ENCODE results near the gene E2F1.

E2F1 gene

GRCh38 chr20:33687370-33687915, 1.3 kb upstream of the E2F1 start:
- DNase-seq (ENCODE audit: low read depth) = no peak

- no peak for DNase-seq (ENCODE audit: low read depth)
Measured at GRCh38 chr20:33686984-33687366, 790 bp upstream of the E2F1 start.

DNA sequence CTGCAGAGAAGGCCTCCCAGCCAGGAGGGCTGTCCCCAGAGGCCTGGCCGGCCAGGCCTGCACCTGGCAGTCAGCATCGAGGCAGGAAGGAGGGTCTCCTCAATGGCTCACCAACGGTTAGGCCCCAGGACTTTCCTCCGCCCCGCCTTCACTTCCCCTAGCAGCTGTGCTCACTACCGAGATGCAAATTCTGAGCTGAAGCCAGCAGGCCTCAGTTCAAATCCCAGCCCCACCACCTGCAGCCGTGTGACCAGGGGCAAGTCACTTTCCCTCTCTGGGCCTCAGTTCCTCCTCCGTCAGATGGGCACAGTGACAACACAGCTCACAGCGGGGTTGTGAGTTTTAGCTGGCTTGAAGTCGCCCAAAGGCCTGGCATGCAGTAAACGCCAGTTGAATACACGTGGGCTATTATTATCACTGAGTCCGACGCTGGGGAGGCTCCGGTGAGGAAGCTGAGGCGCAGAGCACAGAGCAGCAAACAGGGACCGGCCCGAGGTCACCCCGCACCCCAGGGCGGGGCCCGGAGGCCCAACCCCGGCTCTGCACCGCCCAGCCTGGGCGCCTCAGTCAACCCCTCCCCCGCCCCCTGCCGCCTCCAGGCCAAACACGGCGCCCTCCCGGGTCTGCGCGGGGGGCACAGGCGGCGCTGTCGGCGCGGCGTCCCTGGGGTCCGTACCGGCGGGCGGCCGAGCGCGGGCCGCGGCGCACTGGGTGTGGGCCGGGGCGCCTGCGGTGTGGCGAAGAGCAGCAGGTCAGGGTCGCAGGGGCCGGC, 671 bp downstream of the E2F1 start:
- DNase-seq (ENCODE audit: low read depth) = no peak

GRCh38 chr20:33684533-33685327, 1.5 kb downstream of the E2F1 start:
- no peak for DNase-seq (ENCODE audit: low read depth)

DNA sequence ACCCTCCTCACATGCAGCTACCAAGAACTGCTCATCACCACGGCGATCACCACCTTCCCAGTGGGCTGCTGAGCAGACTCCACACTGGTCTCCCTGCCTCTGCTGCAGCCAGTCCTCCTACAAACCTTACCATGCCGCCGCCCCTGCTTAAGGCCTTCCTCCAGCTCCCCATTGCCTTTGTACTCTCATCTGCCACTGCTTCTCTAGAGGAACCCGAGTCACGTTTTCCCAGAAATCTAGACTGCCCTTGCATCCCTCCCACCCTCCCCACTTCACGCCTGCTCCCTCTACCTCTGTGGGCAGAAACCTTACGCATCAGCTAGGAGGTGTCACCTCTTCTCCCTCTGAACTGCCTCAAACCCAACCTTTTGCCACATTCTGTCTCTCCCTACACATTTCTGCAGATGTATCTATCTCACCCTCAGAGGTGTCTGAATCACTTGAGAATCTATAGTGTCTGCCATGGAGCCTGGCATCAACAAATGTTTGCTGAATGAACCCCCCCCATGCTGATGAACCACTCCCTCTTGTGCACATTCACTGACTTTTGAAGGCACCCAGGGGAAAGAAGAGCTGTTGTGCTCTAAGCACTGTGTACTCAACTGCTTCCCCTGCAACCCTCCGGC, 4.3 kb downstream of the E2F1 start:
- no peak for DNase-seq (ENCODE audit: low read depth)

DNA sequence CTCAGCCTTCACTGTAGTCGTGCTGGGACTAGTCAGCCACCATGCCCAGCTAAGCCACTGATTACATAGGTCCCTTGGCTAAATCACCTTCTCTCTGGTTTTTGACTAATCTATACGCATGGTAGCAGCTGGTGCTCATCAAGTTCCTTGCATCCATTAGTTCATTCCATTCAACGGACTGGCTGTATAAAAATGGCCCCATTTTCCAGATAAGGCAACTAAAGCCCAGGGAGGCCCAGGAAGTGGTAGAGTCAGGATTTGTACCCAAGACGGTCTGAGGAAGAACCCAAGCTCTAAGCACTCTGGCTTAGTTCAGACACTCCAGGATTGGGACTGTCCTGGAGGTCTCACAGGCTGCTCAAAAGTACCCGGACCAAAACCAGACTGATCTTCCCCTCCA, 4.9 kb downstream of the E2F1 start:
- DNase-seq (ENCODE audit: low read depth) = no peak

- no peak for DNase-seq (ENCODE audit: low read depth)
Measured at GRCh38 chr20:33680686-33681085, 5.5 kb downstream of the E2F1 start.

GRCh38 chr20:33679758-33680485, 6.3 kb downstream of the E2F1 start:
- no peak for DNase-seq (ENCODE audit: low read depth)

DNA sequence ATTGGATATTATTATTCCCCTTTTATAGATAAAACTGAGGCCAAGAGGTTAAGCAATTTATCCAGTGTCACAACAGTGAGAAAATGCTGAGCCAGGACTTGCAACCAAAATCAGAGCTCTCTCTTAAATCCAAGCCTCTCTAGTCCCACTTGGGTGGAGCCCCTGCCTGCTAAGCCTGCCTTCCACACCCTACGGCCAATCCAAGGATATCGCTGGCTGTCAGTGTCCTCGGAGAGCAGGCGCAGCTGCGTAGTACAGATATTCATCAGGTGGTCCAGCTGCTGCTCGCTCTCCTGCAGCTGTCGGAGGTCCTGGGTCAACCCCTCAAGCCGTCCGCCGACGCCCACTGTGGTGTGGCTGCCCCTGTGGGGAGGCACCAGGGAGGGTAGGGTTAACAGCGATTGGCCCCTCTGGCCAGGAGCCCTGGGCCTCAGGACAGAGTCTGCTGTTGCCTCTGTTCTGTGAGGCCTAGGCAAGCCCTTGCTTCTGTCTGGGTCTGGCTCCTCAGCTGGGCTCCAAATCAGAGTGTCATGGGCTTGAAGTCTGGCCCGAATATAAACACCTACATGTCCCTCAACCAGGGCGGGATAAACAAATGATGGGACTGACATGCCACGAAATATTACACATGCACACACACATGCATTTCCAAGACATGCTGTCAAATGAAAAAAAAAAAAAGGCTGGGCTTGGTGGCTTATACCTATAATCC, 8.0 kb downstream of the E2F1 start:
- DNase-seq (ENCODE audit: low read depth) = no peak

GRCh38 chr20:33676652-33677645, 9.2 kb downstream of the E2F1 start:
- DNase-seq (ENCODE audit: low read depth) = no peak

DNA sequence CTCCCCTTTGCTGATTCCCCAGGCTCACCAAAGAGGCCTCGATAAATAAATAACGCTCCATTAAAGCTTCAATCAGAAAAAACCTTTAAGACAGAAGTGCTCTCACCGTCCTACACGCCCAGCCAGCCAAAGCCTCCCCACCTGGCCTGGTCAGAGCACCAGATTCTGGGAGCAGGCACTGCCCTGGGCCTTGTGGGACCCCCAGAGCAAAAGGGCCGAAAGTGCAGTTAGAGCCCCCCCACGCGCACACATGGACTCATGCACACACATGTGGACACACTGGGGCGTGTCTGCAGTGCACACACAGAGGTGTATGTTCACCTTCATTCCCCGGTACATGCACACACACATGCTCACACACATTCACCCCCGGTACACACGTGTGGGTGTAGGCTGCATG, 10.1 kb downstream of the E2F1 start:
- DNase-seq (ENCODE audit: low read depth) = no peak

GRCh38 chr20:33675136-33675959, 10.8 kb downstream of the E2F1 start:
- DNase-seq (ENCODE audit: low read depth) = no peak

- DNase-seq (ENCODE audit: low read depth) = peak; percentile 40
Measured at GRCh38 chr20:33674294-33675135, 11.7 kb downstream of the E2F1 start, which contains the start of gene NECAB3. Gene NECAB3, minus strand, starts transcription at chr20:33674428. Its CDS starts 76 bp downstream, at chr20:33674352.

DNA sequence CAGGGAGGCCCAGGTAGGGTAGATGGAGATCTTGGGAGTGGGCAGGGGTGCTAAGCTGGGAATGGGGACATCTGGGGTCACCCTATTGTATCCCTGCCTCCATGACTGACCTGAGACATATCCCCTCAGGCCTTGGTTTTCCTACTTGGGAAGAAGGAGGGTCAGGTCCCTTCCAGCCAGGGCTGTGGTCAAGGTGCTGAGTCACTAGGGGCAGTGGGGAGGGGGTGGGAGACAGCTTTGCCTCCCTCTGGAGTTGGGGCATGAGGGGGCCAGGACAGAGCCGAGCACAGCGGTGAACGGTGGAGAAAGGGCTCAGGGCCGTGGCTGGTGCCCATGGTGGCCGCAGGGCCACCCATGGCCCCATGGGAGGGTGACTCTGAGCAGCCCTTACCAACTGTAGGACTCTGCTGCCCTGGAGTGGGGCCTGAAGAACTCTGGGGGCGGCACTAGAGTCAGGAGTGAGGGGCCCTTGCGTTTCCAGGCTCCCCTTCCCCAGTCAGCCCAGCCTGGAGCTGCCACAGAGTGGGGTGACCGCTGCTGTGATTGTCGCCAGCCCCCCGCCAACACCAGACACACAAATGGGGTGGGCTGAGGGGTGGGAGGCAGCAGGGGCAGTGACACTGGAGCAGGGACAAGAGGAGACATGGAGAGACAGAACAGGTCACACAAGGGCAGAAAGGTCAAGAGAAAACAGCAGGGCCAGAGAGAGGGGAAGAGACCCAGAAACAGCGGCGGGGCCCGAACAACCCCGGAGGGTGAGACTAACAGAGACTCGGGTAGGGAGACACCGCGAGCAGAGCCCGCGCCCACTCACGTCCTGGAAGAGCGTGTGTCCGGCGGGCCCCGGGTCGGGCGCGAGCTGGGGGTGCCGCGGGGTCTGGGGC, 12.5 kb downstream of the E2F1 start:
- no peak for DNase-seq (ENCODE audit: low read depth)

DNA sequence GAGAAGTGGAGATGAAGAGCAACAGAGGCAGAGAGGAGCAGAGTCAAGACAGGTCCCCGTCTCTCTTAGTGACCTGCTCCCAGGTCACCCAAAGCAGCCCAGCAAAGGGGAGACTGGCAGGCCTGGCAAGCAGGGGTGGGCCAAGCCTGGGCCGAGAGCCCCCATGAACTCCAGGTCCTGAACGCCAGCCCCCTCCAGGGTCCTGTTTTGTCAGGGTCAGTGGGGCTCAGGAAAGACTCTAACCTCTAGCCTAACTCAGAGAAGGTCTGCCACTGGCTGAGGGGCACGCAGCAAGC, 13.1 kb downstream of the E2F1 start:
- no peak for DNase-seq (ENCODE audit: low read depth)

GRCh38 chr20:33672426-33673113, 13.6 kb downstream of the E2F1 start:
- DNase-seq (ENCODE audit: low read depth) = no peak
